ENCODE measurements around the gene ZFAND3.

- no peak for TF ChIP-seq CTCF (IDR thresholded peaks at IDR 0.05)
- no peak for TF ChIP-seq POLR2AphosphoS5 (IDR thresholded peaks at IDR 0.05)
Observed at GRCh38 chr6:37799263-37799644, 20.3 kb upstream of the ZFAND3 start.
